K562 (cell line): Measurements from ENCODE around the gene THRSP.
"Not testable (repeated sequence)": the region's sequence is repeated elsewhere in the genome, so short reads cannot be mapped to it uniquely, and the experiment has no call there.

ENCODE experiments used
- GATAD2B ChIP-seq: fragments of 450-650 bp; IDR thresholded peaks from 2 replicates; pipeline ENCODE4 v1.6.1; 2017; ENCODE audit warnings: mild to moderate bottlenecking, borderline replicate concordance
- HEY1 ChIP-seq: fragments of 250-450 bp; sonication (Bioruptor Pico); IDR thresholded peaks from 2 replicates; pipeline ENCODE4 v1.5.0; 2020; ENCODE audit warnings: mild to moderate bottlenecking, moderate library complexity, borderline replicate concordance
- JUND ChIP-seq, 2 experiments: IDR thresholded peaks; 2 replicates in 1 of 2; 3 replicates in 1 of 2; pipeline ENCODE4 v1.6.1; 2011; ENCODE audit warnings: borderline replicate concordance in 2 of 2, low read depth in 2 of 2, low read length in 2 of 2, improper control_type of control experiment in 1 of 2, missing biosample characterization in 1 of 2, missing genetic modification characterization in 1 of 2, missing genetic modification reagents in 1 of 2
- MLX ChIP-seq, 2 experiments: fragments of 450-650 bp in 1 of 2; sonication (generic) in 1 of 2; formaldehyde crosslinking; conservative IDR thresholded peaks; 2 replicates each; pipeline versions ENCODE4 v1.4.0 to v1.8.1; 2020 to 2022; ENCODE audit warnings: mild to moderate bottlenecking in 1 of 2, missing genetic modification reagents in 1 of 2
- MNT ChIP-seq, 2 experiments: fragments of 450-650 bp; conservative IDR thresholded peaks; 2 replicates each; pipeline ENCODE4 v1.6.1; 2017; ENCODE audit warnings: mild to moderate bottlenecking in 2 of 2, moderate library complexity in 2 of 2
- RCOR1 ChIP-seq, 2 experiments: IDR thresholded peaks; 2 replicates each; pipeline ENCODE4 v1.6.1; 2012; ENCODE audit warnings: low read depth in 2 of 2, low read length in 2 of 2, borderline replicate concordance in 1 of 2, improper control_type of control experiment in 1 of 2
- REST ChIP-seq, 2 experiments: fragments of 450-650 bp; formaldehyde crosslinking in 1 of 2; IDR thresholded peaks; 2 replicates each; pipeline versions ENCODE4 v1.4.0 to v1.6.1; 2014 to 2020; ENCODE audit warnings: mild to moderate bottlenecking in 2 of 2, borderline replicate concordance in 1 of 2, low read depth in 1 of 2
- ZZZ3 ChIP-seq: fragments of 450-650 bp; IDR thresholded peaks from 2 replicates; pipeline ENCODE4 v1.6.1; 2016; ENCODE audit warnings: antibody characterized with exemption, mild to moderate bottlenecking, moderate library complexity

- TF ChIP-seq MNT (conservative IDR thresholded peaks at IDR 0.05); MLX (CRISPR knock-in tag; conservative IDR thresholded peaks at IDR 0.05); GATAD2B; JUND (IDR thresholded peaks at IDR 0.05; ENCODE audit: borderline replicate concordance, low read depth, low read length); JUND (tag; IDR thresholded peaks at IDR 0.05; ENCODE audit: borderline replicate concordance, low read depth, low read length); RCOR1 (IDR thresholded peaks at IDR 0.05; ENCODE audit: borderline replicate concordance in 1 of 2, low read depth in 2 of 2, low read length in 2 of 2); HEY1; REST (IDR thresholded peaks at IDR 0.05; ENCODE audit: borderline replicate concordance); REST (CRISPR knock-in tag; IDR thresholded peaks at IDR 0.05; ENCODE audit: low read depth); ZZZ3: not testable (repeated sequence)
Measured at GRCh38 chr11:78084506-78084905, 20.8 kb downstream of the THRSP start.
